IPS DF 6.9 (cell line): ENCODE results near the gene IL18RAP.
A peak's percentile ranks its signal among the peaks of the same experiment; 100 is the strongest.

ENCODE experiments used
- DNase-seq: peaks from one replicate; pipeline ENCODE4 v3.0.0-alpha.2; 2013; ENCODE audit warnings: low read depth, low spot score
- H3K27ac ChIP-seq: one replicate; pipeline ENCODE4 v1.5.1; 2013; ENCODE audit warnings: low read length, control low read depth
- H3K27me3 ChIP-seq: 2 replicates; pipeline ENCODE4 v1.6.1; 2013; ENCODE audit warnings: mild to moderate bottlenecking, low read length; ENCODE audit not compliant: control insufficient read depth, insufficient read depth
- H3K36me3 ChIP-seq: 2 replicates; pipeline ENCODE4 v1.6.1; 2013; ENCODE audit warnings: low read length; ENCODE audit not compliant: control insufficient read depth, insufficient read depth
- H3K4me1 ChIP-seq: 2 replicates; pipeline ENCODE4 v1.6.1; 2013; ENCODE audit warnings: low read length; ENCODE audit not compliant: control insufficient read depth, insufficient read depth
- H3K4me3 ChIP-seq: 2 replicates; pipeline ENCODE4 v1.5.1; 2013; ENCODE audit warnings: mild to moderate bottlenecking, low read length
- H3K9me3 ChIP-seq: 2 replicates; pipeline ENCODE4 v1.6.1; 2013; ENCODE audit warnings: low read length, inconsistent platforms; ENCODE audit not compliant: control insufficient read depth, insufficient read depth
- WGBS: extraction: QIAGEN DNeasy Blood & Tissue Kit; methylation state at CpG from one replicate; pipeline ENCODE4 v1.1.7; 2013; ENCODE audit warnings: mixed read lengths, missing lambda C conversion rate; ENCODE audit not compliant: insufficient read length, insufficient coverage; 5-methylcytosine and 5-hydroxymethylcytosine counted together

Gene IL18RAP

GRCh38 chr2:102436323-102436722, 13.4 kb downstream of the IL18RAP start:
- no peaks in the 10 kb centered on the region for H3K36me3 ChIP-seq
- no peaks in the 10 kb centered on the region for H3K4me1 ChIP-seq
- no CpG with 5 or more reads among the region's 3 CpGs for WGBS
- H3K9me3 ChIP-seq: no peaks in the 10 kb centered on the region
- no peak overlapping the region for H3K4me3 ChIP-seq
- H3K27ac ChIP-seq: no peak overlapping the region
- no peaks in the 10 kb centered on the region for H3K27me3 ChIP-seq
- no peak for DNase-seq

GRCh38 chr2:102437122-102437521, 14.2 kb downstream of the IL18RAP start:
- Histone ChIP-seq H3K27ac (no peak overlapping the region), H3K36me3 (no peaks in the 10 kb centered on the region), H3K4me3 (no peak overlapping the region), H3K9me3 (no peaks in the 10 kb centered on the region), H3K4me1 (no peaks in the 10 kb centered on the region), H3K27me3 (no peaks in the 10 kb centered on the region)
- no peak for DNase-seq
- WGBS: no CpG with 5 or more reads among the region's 4 CpGs

- Histone ChIP-seq H3K4me1 (no peaks in the 10 kb centered on the region), H3K9me3 (no peaks in the 10 kb centered on the region), H3K27me3 (no peaks in the 10 kb centered on the region), H3K27ac (no peak overlapping the region), H3K36me3 (no peaks in the 10 kb centered on the region), H3K4me3 (no peak overlapping the region)
- no peak for DNase-seq
- no CpG with 5 or more reads among the region's 3 CpGs for WGBS
Measured at GRCh38 chr2:102438111-102438510, 15.2 kb downstream of the IL18RAP start.

GRCh38 chr2:102438578-102438977, 15.6 kb downstream of the IL18RAP start:
- Histone ChIP-seq H3K9me3 (no peaks in the 10 kb centered on the region), H3K27me3 (no peaks in the 10 kb centered on the region), H3K27ac (no peak overlapping the region), H3K36me3 (no peaks in the 10 kb centered on the region), H3K4me3 (no peak overlapping the region), H3K4me1 (no peaks in the 10 kb centered on the region)
- no CpG with 5 or more reads among the region's 2 CpGs for WGBS
- DNase-seq: no peak

- DNase-seq: no peak
- Histone ChIP-seq H3K4me1 (no peaks in the 10 kb centered on the region), H3K4me3 (no peak overlapping the region), H3K27me3 (no peaks in the 10 kb centered on the region), H3K27ac (no peak overlapping the region), H3K36me3 (no peaks in the 10 kb centered on the region), H3K9me3 (no peaks in the 10 kb centered on the region)
- 81% methylated on average over 2 of the region's 6 CpGs for WGBS
Measured at GRCh38 chr2:102439065-102439695, 16.2 kb downstream of the IL18RAP start.

- no CpG with 5 or more reads among the region's 13 CpGs for WGBS
- Histone ChIP-seq H3K9me3 (no peaks in the 10 kb centered on the region), H3K4me1 (no peaks in the 10 kb centered on the region), H3K4me3 (no peak overlapping the region), H3K27me3 (no peaks in the 10 kb centered on the region), H3K27ac (no peak overlapping the region), H3K36me3 (no peaks in the 10 kb centered on the region)
- DNase-seq: peak; percentile 7
Measured at GRCh38 chr2:102442967-102443828, 20.2 kb downstream of the IL18RAP start.

- no peak overlapping the region for H3K27ac ChIP-seq
- H3K4me3 ChIP-seq: no peak overlapping the region
- no peaks in the 10 kb centered on the region for H3K4me1 ChIP-seq
- DNase-seq: no peak
- H3K9me3 ChIP-seq: no peaks in the 10 kb centered on the region
- H3K27me3 ChIP-seq: no peaks in the 10 kb centered on the region
- no CpG with 5 or more reads among the region's 3 CpGs for WGBS
- H3K36me3 ChIP-seq: no peaks in the 10 kb centered on the region
Measured at GRCh38 chr2:102444233-102444632, 21.3 kb downstream of the IL18RAP start.

- no CpG with 5 or more reads among the region's 9 CpGs for WGBS
- H3K4me3 ChIP-seq: no peak overlapping the region
- H3K9me3 ChIP-seq: no peaks in the 10 kb centered on the region
- H3K27me3 ChIP-seq: no peaks in the 10 kb centered on the region
- no peak for DNase-seq
- H3K4me1 ChIP-seq: no peaks in the 10 kb centered on the region
- H3K27ac ChIP-seq: no peak overlapping the region
- H3K36me3 ChIP-seq: no peaks in the 10 kb centered on the region
Measured at GRCh38 chr2:102446936-102447335, 24.0 kb downstream of the IL18RAP start.

GRCh38 chr2:102449370-102449974, 26.5 kb downstream of the IL18RAP start:
- no peak overlapping the region for H3K4me3 ChIP-seq
- H3K4me1 ChIP-seq: no peaks in the 10 kb centered on the region
- H3K27me3 ChIP-seq: no peaks in the 10 kb centered on the region
- H3K27ac ChIP-seq: no peak overlapping the region
- WGBS: no CpG with 5 or more reads among the region's 1 CpG
- H3K9me3 ChIP-seq: no peaks in the 10 kb centered on the region
- no peaks in the 10 kb centered on the region for H3K36me3 ChIP-seq
- no peak for DNase-seq

GRCh38 chr2:102451968-102452367, 29.0 kb downstream of the IL18RAP start:
- WGBS: no CpG with 5 or more reads among the region's 2 CpGs
- Histone ChIP-seq H3K9me3 (no peaks in the 10 kb centered on the region), H3K4me1 (no peaks in the 10 kb centered on the region), H3K4me3 (no peak overlapping the region), H3K27me3 (no peaks in the 10 kb centered on the region), H3K27ac (no peak overlapping the region), H3K36me3 (no peaks in the 10 kb centered on the region)
- DNase-seq: no peak
